K562 (cell line): ENCODE measurements around the gene EPO. TPM values are rescaled to one million over a fixed set of nuclear protein-coding genes. Genes with fewer than 3 reads are reported as not detected.

Experiments used
- ATAC-seq: fragments of 200-7000 bp; cut with Tn5 transposase; 3 replicates; pipeline ENCODE4 v1.9.1; 2020; ENCODE audit warnings: moderate library complexity
- BruUV-seq: library from RNA; stranded (reverse); fragments of 400-500 nt; replicated peaks from 2 replicates; lab custom pipeline; 2021; lab: Mats Ljungman, UMichigan
- CTCF ChIA-PET: fragments of 300-600 bp; formaldehyde crosslinking; extraction: SDS; loops from one replicate; lab custom pipeline; 2021; ENCODE audit warnings: low intra/inter-chr PET ratio; lab: Yijun Ruan, JAX
- POLR2A ChIA-PET: fragments of 300-600, 350-650 bp; sonication (Branson Sonifier 250); formaldehyde crosslinking; extraction: SDS; loops from one replicate; lab custom pipeline; 2021; ENCODE audit warnings: antibody characterized with exemption, inconsistent platforms; lab: Yijun Ruan, JAX
- DNase-seq, 4 experiments: peaks; one replicate each; pipeline versions ENCODE4 v3.0.0 to v3.0.0-alpha.2; 2011 to 2018; ENCODE audit warnings: low spot score in 3 of 4, mixed read lengths in 3 of 4; ENCODE audit errors: extremely low read depth in 1 of 4
- FAIRE-seq: peaks from 2 replicates; lab custom pipeline; 2011; peaks lifted over from hg19 to GRCh38; lab: Jason Lieb, UNC
- H2AFZ ChIP-seq: 2 replicates; pipeline ENCODE4 v1.6.0; 2011; ENCODE audit warnings: low read depth, low read length, control low read depth, inconsistent platforms
- H3K27ac ChIP-seq: fragments of 200-600 bp; 3 replicates; pipeline ENCODE4 v1.8.0; 2011; ENCODE audit warnings: low read depth, mild to moderate bottlenecking, control low read depth, inconsistent platforms, low read length, moderate library complexity, mixed read lengths; ENCODE audit errors: extremely low read depth
- H3K27me3 ChIP-seq, 2 experiments: fragments of 300-600 bp in 1 of 2; 2 replicates in 1 of 2; 3 replicates in 1 of 2; pipeline versions ENCODE4 v1.6.0 to v1.8.0; 2011; ENCODE audit warnings: inconsistent platforms in 2 of 2, low read length in 2 of 2, mild to moderate bottlenecking in 1 of 2, mixed read lengths in 1 of 2, moderate library complexity in 1 of 2; ENCODE audit not compliant: control insufficient read depth in 2 of 2, insufficient read depth in 2 of 2
- H3K36me3 ChIP-seq: fragments of 300-600 bp; 3 replicates; pipeline ENCODE4 v1.8.0; 2011; ENCODE audit warnings: mild to moderate bottlenecking, low read length, inconsistent platforms; ENCODE audit not compliant: control insufficient read depth, insufficient read depth
- H3K4me1 ChIP-seq, 2 experiments: fragments of 200-600 bp in 1 of 2; replicated peaks in 1 of 2; 2 replicates in 1 of 2; 3 replicates in 1 of 2; pipeline versions ENCODE4 v1.5.1 to v1.8.0; 2011; ENCODE audit warnings: inconsistent platforms in 2 of 2, low read length in 2 of 2, mild to moderate bottlenecking in 1 of 2, mixed read lengths in 1 of 2, moderate library complexity in 1 of 2; ENCODE audit not compliant: control insufficient read depth in 2 of 2, insufficient read depth in 2 of 2
- H3K4me2 ChIP-seq: 2 replicates; pipeline ENCODE4 v1.6.1; 2011; ENCODE audit warnings: low read length, control low read depth, inconsistent platforms, mixed read lengths; ENCODE audit not compliant: insufficient read depth
- H3K4me3 ChIP-seq: fragments of 200-600 bp; sonication (generic), shearing (Covaris generic); 2 replicates; pipeline ENCODE4 v1.5.1; 2016; ENCODE audit warnings: control low read depth, inconsistent platforms
- H3K79me2 ChIP-seq: fragments of 200-600 bp; 3 replicates; pipeline ENCODE4 v1.8.0; 2011; ENCODE audit warnings: low read length, inconsistent platforms; ENCODE audit not compliant: control insufficient read depth, insufficient read depth
- H3K9ac ChIP-seq, 2 experiments: 2 replicates each; pipeline versions ENCODE4 v1.6.0 to v1.6.1; 2011; ENCODE audit warnings: low read depth in 2 of 2, low read length in 2 of 2, control low read depth in 1 of 2, inconsistent platforms in 1 of 2, mild to moderate bottlenecking in 1 of 2, mixed read lengths in 1 of 2; ENCODE audit not compliant: insufficient read depth in 1 of 2
- H3K9me1 ChIP-seq: one replicate; pipeline ENCODE4 v1.6.0; 2011; ENCODE audit warnings: inconsistent platforms, mild to moderate bottlenecking, low read length, moderate library complexity; ENCODE audit not compliant: control insufficient read depth, insufficient read depth
- H3K9me3 ChIP-seq: replicated peaks from 2 replicates; pipeline ENCODE4 v1.5.1; 2011; ENCODE audit warnings: low read depth, low read length, inconsistent platforms; ENCODE audit not compliant: control insufficient read depth, insufficient read depth
- H4K20me1 ChIP-seq: replicated peaks from 2 replicates; pipeline ENCODE4 v1.6.1; 2011; ENCODE audit warnings: low read length, inconsistent platforms, mixed read lengths; ENCODE audit not compliant: control insufficient read depth, insufficient read depth
- CREBBP ChIP-seq: IDR thresholded peaks from one replicate; pipeline ENCODE4 v1.6.1; 2012; ENCODE audit warnings: low read depth, mild to moderate bottlenecking, control low read depth, inconsistent platforms, low read length
- ERF ChIP-seq: fragments of 450-650 bp; formaldehyde crosslinking; IDR thresholded peaks from 2 replicates; pipeline ENCODE4 v1.4.0; 2020; ENCODE audit warnings: mild to moderate bottlenecking, mixed read lengths
- FIP1L1 ChIP-seq: fragments of 200-400 bp; formaldehyde crosslinking; IDR thresholded peaks from 2 replicates; pipeline ENCODE4 v1.6.1; 2018; ENCODE audit warnings: mild to moderate bottlenecking, low read depth, low read length; ENCODE audit not compliant: poor library complexity, severe bottlenecking
- GATA2 ChIP-seq: sonication (generic); formaldehyde crosslinking; IDR thresholded peaks from 2 replicates; pipeline ENCODE4 v1.4.0; 2020; ENCODE audit warnings: mild to moderate bottlenecking, missing genetic modification reagents
- HNRNPL ChIP-seq: fragments of 200-400 bp; formaldehyde crosslinking; IDR thresholded peaks from 2 replicates; pipeline ENCODE4 v1.6.1; 2017; ENCODE audit warnings: low read depth, mild to moderate bottlenecking, low read length
- HSF4 ChIP-seq: fragments of 250-450 bp; sonication (Bioruptor Pico); IDR thresholded peaks from 2 replicates; pipeline ENCODE4 v2.1.2; 2022; ENCODE audit warnings: mild to moderate bottlenecking, moderate library complexity, borderline replicate concordance
- MYNN ChIP-seq, 2 experiments: sonication (generic); formaldehyde crosslinking in 1 of 2; IDR thresholded peaks; 2 replicates each; pipeline versions ENCODE4 v1.5.0 to v1.6.1; 2016 to 2020; ENCODE audit warnings: antibody characterized with exemption in 1 of 2, missing genetic modification reagents in 1 of 2
- POLR2A ChIP-seq: fragments of 450-650 bp; conservative IDR thresholded peaks from 2 replicates; pipeline ENCODE4 v1.6.1; 2016
- POLR2G ChIP-seq: fragments of 200-400 bp; formaldehyde crosslinking; IDR thresholded peaks from 2 replicates; pipeline ENCODE4 v1.6.1; 2017; ENCODE audit warnings: low read depth, mild to moderate bottlenecking, antibody characterized with exemption, low read length, moderate library complexity
- RBFOX2 ChIP-seq: fragments of 200-400 bp; formaldehyde crosslinking; IDR thresholded peaks from 2 replicates; pipeline ENCODE4 v1.6.1; 2017; ENCODE audit warnings: low read depth, mild to moderate bottlenecking, low read length, moderate library complexity
- RBM14 ChIP-seq: fragments of 200-400 bp; formaldehyde crosslinking; IDR thresholded peaks from 2 replicates; pipeline ENCODE4 v1.6.1; 2018; ENCODE audit warnings: low read depth, mild to moderate bottlenecking, low read length, moderate library complexity, borderline replicate concordance; ENCODE audit not compliant: insufficient read depth
- TEAD2 ChIP-seq: fragments of 450-650 bp; IDR thresholded peaks from 2 replicates; pipeline ENCODE4 v1.6.1; 2016; ENCODE audit warnings: missing genetic modification characterization, control low read depth, missing compliant biosample characterization
- ZNF232 ChIP-seq: sonication (generic); formaldehyde crosslinking; IDR thresholded peaks from 2 replicates; pipeline ENCODE4 v1.8.0; 2022; ENCODE audit warnings: mild to moderate bottlenecking, missing genetic modification reagents
- ZNF3 ChIP-seq: fragments of 250-450 bp; sonication (Bioruptor Pico); IDR thresholded peaks from 2 replicates; pipeline ENCODE4 v1.5.0; 2021; ENCODE audit warnings: mild to moderate bottlenecking, moderate library complexity
- WGBS: fragments of 100-300 bp; shearing (Covaris generic); methylation state at CpG from one replicate; pipeline ENCODE4 v1.1.6; 2016; ENCODE audit warnings: low coverage, mixed read lengths; ENCODE audit not compliant: insufficient coverage; ENCODE audit errors: missing lambda C conversion rate; 5-methylcytosine and 5-hydroxymethylcytosine counted together
- in situ Hi-C: fragments of 300-500 bp; cut with MboI; formaldehyde crosslinking; loops from 4 replicates; pipeline ENCODE4 v1.15.0; 2018; ENCODE audit warnings: inconsistent platforms, mixed read lengths
- intact Hi-C: fragments of 100-400 bp; cut with micrococcal nuclease; formaldehyde crosslinking; loops from 2 replicates; pipeline ENCODE4 v1.14.2; 2022
- polyA plus RNA-seq, 8 experiments: library from polyadenylated mRNA; depleted of rRNA in 4 of 8; stranded (reverse) in 5 of 8; unstranded in 3 of 8; fragments of >200 nt; fragmentation: Nextera tagmentation in 2 of 8; fragmentation: Illumina TruSeq in 1 of 8; extraction: Ambion mirVana in 2 of 8; extraction: Trizol in 1 of 8; gene quantifications; 2 replicates each; pipeline versions ENCODE4 v1.2.1 to v1.2.3, GENCODE V29; 2011 to 2014; ENCODE audit warnings: inconsistent platforms in 1 of 8, missing spikeins in 1 of 8
- total RNA-seq, 7 experiments: library from RNA; depleted of rRNA in 6 of 7; stranded (reverse); fragments of >200 nt in 6 of 7; fragmentation: Illumina TruSeq in 2 of 7; extraction: Trizol in 2 of 7; gene quantifications; 2 replicates each; pipeline versions ENCODE4 v1.2.1 to v1.2.3, GENCODE V29; 2011 to 2021; ENCODE audit warnings: low replicate concordance in 1 of 7
- TF ChIP-seq, protein P1 (sequence below): fragments of 450-650 bp; formaldehyde crosslinking; IDR thresholded peaks from 2 replicates; pipeline ENCODE4 v1.4.0; 2022; ENCODE audit warnings: missing genetic modification characterization
- TF ChIP-seq, protein P2 (sequence below): sonication (generic); formaldehyde crosslinking; IDR thresholded peaks from 2 replicates; pipeline ENCODE4 v1.8.1; 2023; ENCODE audit warnings: mild to moderate bottlenecking, missing genetic modification reagents
- TF ChIP-seq, protein P3 (sequence below): fragments of 450-650 bp; formaldehyde crosslinking; IDR thresholded peaks from 2 replicates; pipeline ENCODE4 v1.4.0; 2020; ENCODE audit warnings: mild to moderate bottlenecking, mixed read lengths

EPO gene
- total and polyA plus RNA-seq, 9 of the 15 experiments (the other 6 are each of a cell fraction or from before 2014, with no cell fraction given) = 0.06 to 0.41 (median 0.07) TPM; not detected in 6

DNA sequence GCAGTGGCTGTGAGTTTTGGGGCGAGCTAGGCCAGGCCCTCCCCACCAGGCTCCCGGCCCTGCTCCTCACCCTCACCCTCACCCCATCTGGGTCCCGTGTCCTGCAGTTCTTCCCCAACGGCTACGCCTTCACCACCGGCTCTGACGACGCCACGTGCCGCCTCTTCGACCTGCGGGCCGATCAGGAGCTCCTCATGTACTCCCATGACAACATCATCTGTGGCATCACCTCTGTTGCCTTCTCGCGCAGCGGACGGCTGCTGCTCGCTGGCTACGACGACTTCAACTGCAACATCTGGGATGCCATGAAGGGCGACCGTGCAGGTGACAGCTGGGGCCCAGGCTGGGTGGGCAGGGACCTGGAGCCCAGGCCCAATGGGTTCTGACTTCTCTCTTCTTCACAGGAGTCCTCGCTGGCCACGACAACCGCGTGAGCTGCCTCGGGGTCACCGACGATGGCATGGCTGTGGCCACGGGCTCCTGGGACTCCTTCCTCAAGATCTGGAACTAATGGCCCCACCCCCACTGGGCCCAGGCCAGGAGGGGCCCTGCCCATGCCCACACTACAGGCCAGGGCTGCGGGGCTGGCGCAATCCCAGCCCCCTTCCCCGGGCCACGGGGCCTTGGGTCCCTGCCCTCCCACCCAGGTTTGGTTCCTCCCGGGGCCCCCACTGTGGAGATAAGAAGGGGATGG, 41.8 kb upstream of the EPO start:
- DNase-seq (peak in 2 of 4 experiments; percentile 38 to 42), ATAC-seq (no peak), FAIRE-seq (no peak)
- Histone ChIP-seq H2AFZ (no peak overlapping the region), H3K79me2 (peaks cover 46% of the 10 kb centered on the region), H3K9ac (peak overlapping the region in 1 of 2 experiments; percentile 82; a peak in 2 of 4 replicates), H4K20me1 (peaks cover 22% of the 10 kb centered on the region; the same call in 1 of the 2 replicates), H3K9me3 (no peaks in the 10 kb centered on the region), H3K9me1 (no peaks in the 10 kb centered on the region), H3K36me3 (peaks cover 72% of the 10 kb centered on the region; the same call in 2 of the 3 replicates), H3K4me1 (peaks cover 4 to 91% of the 10 kb centered on the region in 2 experiments), H3K4me2 (no peak overlapping the region), H3K4me3 (no peak overlapping the region), H3K27ac (no peak overlapping the region), H3K27me3 (no peaks in the 10 kb centered on the region)
- WGBS = 93% methylated on average over 30 of the region's 35 CpGs
- in situ Hi-C loops (no loop called here), intact Hi-C loops (no loop called here)
- BruUV-seq = TSS peak; percentile 75
- ChIA-PET POLR2A (interaction anchor here (0.6 to 1.9 kb wide), 11 partner anchors 10 to 211 kb away, joined by 3 to 5 read pairs (median 3); partner anchors contain the start of genes POP7 and UFSP1), CTCF (interaction anchor here (0.6 kb wide), 1 partner anchor 74 kb away, joined by 3 read pairs; no protein-coding TSS in a partner anchor)
- TF ChIP-seq ZNF232 (CRISPR knock-in tag) (no peak), ERF (no peak), HSF4 (CRISPR knock-in tag) (no peak), POLR2A (peak; percentile 59), RBFOX2 (peak; percentile 77), HNRNPL (0 out of 2 replicates have a peak, but pooled peaks have one; percentile 31), MYNN (IDR thresholded peaks at IDR 0.05) (peak; percentile 53), MYNN (CRISPR knock-in tag; IDR thresholded peaks at IDR 0.05) (no peak), FIP1L1 (peak; percentile 70), ZNF3 (CRISPR knock-in tag) (no peak), RBM14 (peak; percentile 74; the same call in 1 of the 2 replicates), CREBBP (no peak), TEAD2 (tag) (no peak), POLR2G (peak; percentile 88), GATA2 (CRISPR knock-in tag) (no peak)
- TF ChIP-seq, protein P1, sequence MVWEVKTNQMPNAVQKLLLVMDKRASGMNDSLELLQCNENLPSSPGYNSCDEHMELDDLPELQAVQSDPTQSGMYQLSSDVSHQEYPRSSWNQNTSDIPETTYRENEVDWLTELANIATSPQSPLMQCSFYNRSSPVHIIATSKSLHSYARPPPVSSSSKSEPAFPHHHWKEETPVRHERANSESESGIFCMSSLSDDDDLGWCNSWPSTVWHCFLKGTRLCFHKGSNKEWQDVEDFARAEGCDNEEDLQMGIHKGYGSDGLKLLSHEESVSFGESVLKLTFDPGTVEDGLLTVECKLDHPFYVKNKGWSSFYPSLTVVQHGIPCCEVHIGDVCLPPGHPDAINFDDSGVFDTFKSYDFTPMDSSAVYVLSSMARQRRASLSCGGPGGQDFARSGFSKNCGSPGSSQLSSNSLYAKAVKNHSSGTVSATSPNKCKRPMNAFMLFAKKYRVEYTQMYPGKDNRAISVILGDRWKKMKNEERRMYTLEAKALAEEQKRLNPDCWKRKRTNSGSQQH = no peak
- TF ChIP-seq, protein P2, sequence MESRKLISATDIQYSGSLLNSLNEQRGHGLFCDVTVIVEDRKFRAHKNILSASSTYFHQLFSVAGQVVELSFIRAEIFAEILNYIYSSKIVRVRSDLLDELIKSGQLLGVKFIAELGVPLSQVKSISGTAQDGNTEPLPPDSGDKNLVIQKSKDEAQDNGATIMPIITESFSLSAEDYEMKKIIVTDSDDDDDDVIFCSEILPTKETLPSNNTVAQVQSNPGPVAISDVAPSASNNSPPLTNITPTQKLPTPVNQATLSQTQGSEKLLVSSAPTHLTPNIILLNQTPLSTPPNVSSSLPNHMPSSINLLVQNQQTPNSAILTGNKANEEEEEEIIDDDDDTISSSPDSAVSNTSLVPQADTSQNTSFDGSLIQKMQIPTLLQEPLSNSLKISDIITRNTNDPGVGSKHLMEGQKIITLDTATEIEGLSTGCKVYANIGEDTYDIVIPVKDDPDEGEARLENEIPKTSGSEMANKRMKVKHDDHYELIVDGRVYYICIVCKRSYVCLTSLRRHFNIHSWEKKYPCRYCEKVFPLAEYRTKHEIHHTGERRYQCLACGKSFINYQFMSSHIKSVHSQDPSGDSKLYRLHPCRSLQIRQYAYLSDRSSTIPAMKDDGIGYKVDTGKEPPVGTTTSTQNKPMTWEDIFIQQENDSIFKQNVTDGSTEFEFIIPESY (CRISPR knock-in tag) = peak; percentile 81; the same call in 1 of the 2 replicates
- TF ChIP-seq, protein P3, sequence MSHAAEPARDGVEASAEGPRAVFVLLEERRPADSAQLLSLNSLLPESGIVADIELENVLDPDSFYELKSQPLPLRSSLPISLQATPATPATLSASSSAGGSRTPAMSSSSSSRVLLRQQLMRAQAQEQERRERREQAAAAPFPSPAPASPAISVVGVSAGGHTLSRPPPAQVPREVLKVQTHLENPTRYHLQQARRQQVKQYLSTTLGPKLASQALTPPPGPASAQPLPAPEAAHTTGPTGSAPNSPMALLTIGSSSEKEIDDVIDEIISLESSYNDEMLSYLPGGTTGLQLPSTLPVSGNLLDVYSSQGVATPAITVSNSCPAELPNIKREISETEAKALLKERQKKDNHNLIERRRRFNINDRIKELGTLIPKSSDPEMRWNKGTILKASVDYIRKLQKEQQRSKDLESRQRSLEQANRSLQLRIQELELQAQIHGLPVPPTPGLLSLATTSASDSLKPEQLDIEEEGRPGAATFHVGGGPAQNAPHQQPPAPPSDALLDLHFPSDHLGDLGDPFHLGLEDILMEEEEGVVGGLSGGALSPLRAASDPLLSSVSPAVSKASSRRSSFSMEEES (CRISPR knock-in tag) = no peak
